Measurements from ENCODE around the gene PTPRCAP. TPM values are rescaled to one million over a fixed set of nuclear protein-coding genes. Genes with fewer than 3 reads are reported as not detected.

PTPRCAP gene
- total and polyA plus RNA-seq, 10 of the 15 experiments (the other 5 are each of a cell fraction or from before 2014, with no cell fraction given), result 4.7 to 266 (median 125) TPM

- Histone ChIP-seq H2AFZ (ENCODE audit: control insufficient read depth, low read depth, low read length) (no peak overlapping the region), H3K4me2 (ENCODE audit: control insufficient read depth, insufficient read depth) (peak overlapping the region; percentile 100), H3K27ac (ENCODE audit: control insufficient read depth, insufficient read depth) (peak overlapping the region; percentile 93), H3K9me3 (replicated peaks; ENCODE audit: control insufficient read depth, insufficient read depth, low read length) (no peaks in the 10 kb centered on the region), H3K9ac (ENCODE audit: control insufficient read depth, insufficient read depth, low read length) (peak overlapping the region; percentile 95), H3K36me3 (ENCODE audit: control insufficient read depth in 2 of 2, insufficient read depth in 2 of 2, low read length in 1 of 2) (no peaks in the 10 kb centered on the region; a peak in 1 of 4 replicates), H3K27me3 (replicated peaks in 1 of 2; ENCODE audit: control insufficient read depth in 2 of 2, insufficient read depth in 2 of 2, low read length in 1 of 2) (no peaks in the 10 kb centered on the region), H4K20me1 (ENCODE audit: control insufficient read depth, insufficient read depth) (no peaks in the 10 kb centered on the region), H3K4me1 (ENCODE audit: control insufficient read depth, insufficient read depth, low read length) (peaks cover 37% of the 10 kb centered on the region), H3K79me2 (ENCODE audit: control insufficient read depth, insufficient read depth, low read length) (peaks cover 14% of the 10 kb centered on the region), H3K4me3 (peak overlapping the region; percentile 97)
- no peak for ATAC-seq
- WGBS (ENCODE audit: insufficient coverage, insufficient replicate concordance, low lambda C conversion rate, missing lambda C conversion rate), result 0% methylated on average over 3 of the region's 3 CpGs
- in situ Hi-C loops (cut with MboI) (no loop called here), intact Hi-C loops (cut with micrococcal nuclease; ENCODE audit: unreplicated experiment) (no loop called here)
- no peak for DNase-seq (ENCODE audit: low read depth, low spot score)
- FAIRE-seq, result no peak
- POLR2A ChIA-PET, result interaction anchor here (0.6 to 8.1 kb wide), 12 partner anchors 18 to 883 kb away, joined by 3 to 78 read pairs (median 5); partner anchors contain the start of genes AIP, PPP1CA, PTPRCAP and RAD9A
- BruUV-seq (replicated peaks), result TSS peak; percentile 87
- TF ChIP-seq ZBTB33 (IDR thresholded peaks at IDR 0.05), result no peak
- TF ChIP-seq ASH2L (IDR thresholded peaks at IDR 0.05; ENCODE audit: borderline replicate concordance, low read depth), result no peak
- no peak for TF ChIP-seq JUNB (IDR thresholded peaks at IDR 0.05)
- RAD21 ChIA-PET (ENCODE audit: unreplicated experiment), result interaction anchor here (0.5 to 5.5 kb wide), 12 partner anchors 18 to 114 kb away, joined by 3 to 72 read pairs (median 4); partner anchors contain the start of genes AIP, PPP1CA, PTPRCAP and TBC1D10C
- SMC1A ChIA-PET (ENCODE audit: uncharacterized antibody, unreplicated experiment), result interaction anchor here (0.9 to 5.2 kb wide), 5 partner anchors 18 to 62 kb away, joined by 3 to 46 read pairs (median 13); partner anchors contain the start of genes AIP, PPP1CA, PTPRCAP and TBC1D10C
- CTCF ChIA-PET, result interaction anchor here (0.9 to 5.1 kb wide), 6 partner anchors 18 to 149 kb away, joined by 3 to 36 read pairs (median 4); partner anchors contain the start of genes AIP, PPP1CA and PTPRCAP
Observed at GRCh38 chr11:67465189-67465510, 27.7 kb upstream of the PTPRCAP start.

Data from GM12878 (cell line).